Thoracic aorta (tissue), 2 donors: ENCODE results near the gene ACY1. TPM values are rescaled to one million over a fixed set of nuclear protein-coding genes. Genes with fewer than 3 reads are reported as not detected.

ENCODE experiments used
- ATAC-seq: fragments of 150-250 bp; one replicate; pipeline ENCODE4 v1.8.0; 2017; ENCODE audit warnings: low read depth; ENCODE audit not compliant: insufficient number of reproducible peaks, low FRiP score
- DNase-seq: peaks from one replicate; pipeline ENCODE4 v3.0.0-alpha.2; 2020; ENCODE audit warnings: low spot score
- H3K27ac ChIP-seq, 2 donors: fragments of 200-600 bp; sonication (generic); 1 replicate in 1 of 2; 2 replicates in 1 of 2; pipeline ENCODE4 v1.5.1; 2016; ENCODE audit warnings: mild to moderate bottlenecking in 2 of 2, moderate library complexity in 2 of 2
- H3K27me3 ChIP-seq: fragments of 200-600 bp; sonication (generic); replicated peaks from 2 replicates; pipeline ENCODE4 v1.6.0; 2016; ENCODE audit warnings: mild to moderate bottlenecking; ENCODE audit not compliant: insufficient read depth
- H3K36me3 ChIP-seq: fragments of 200-600 bp; sonication (generic); one replicate; pipeline ENCODE4 v1.5.1; 2016
- H3K4me1 ChIP-seq, 2 donors: fragments of 200-600 bp; sonication (generic); 1 replicate in 1 of 2; 2 replicates in 1 of 2; pipeline versions ENCODE4 v1.5.1 to v1.6.0; 2016; ENCODE audit warnings: low read depth in 2 of 2, mild to moderate bottlenecking in 1 of 2; ENCODE audit not compliant: control insufficient read depth in 1 of 2
- H3K4me3 ChIP-seq: fragments of 200-600 bp; sonication (generic); 2 replicates; pipeline ENCODE4 v1.5.1; 2016; ENCODE audit warnings: mild to moderate bottlenecking
- H3K9me3 ChIP-seq: fragments of 200-600 bp; sonication (generic); 2 replicates; pipeline ENCODE4 v1.5.1; 2016
- CTCF ChIP-seq: fragments of 200-600 bp; sonication (generic); IDR thresholded peaks from one replicate; pipeline ENCODE4 v1.5.1; 2019; ENCODE audit warnings: antibody characterized with exemption
- total RNA-seq, 2 donors: library from RNA; depleted of rRNA; stranded (reverse); fragments of >200 nt; gene quantifications; one replicate each; pipeline versions ENCODE4 v1.1.0 to v1.2.3, GENCODE V29; 2016

The ACY1 gene
- total RNA-seq, 2 donors from 2014 or later = 6.1 to 12.3 TPM

GRCh38 chr3:52019352-52020080 lies 36.2 kb downstream of the ACY1 start:
- peak; percentile 70 for DNase-seq

GRCh38 chr3:52020796-52021195 lies 37.5 kb downstream of the ACY1 start:
- Histone ChIP-seq H3K27ac (peak overlapping the region; percentile 92 to 95), H3K4me1 (peaks cover 48 to 100% of the 10 kb centered on the region in 2 donors), H3K9me3 (no peaks in the 10 kb centered on the region), H3K27me3 (no peaks in the 10 kb centered on the region), H3K36me3 (no peaks in the 10 kb centered on the region), H3K4me3 (no peak overlapping the region)
- DNase-seq = no peak
- TF ChIP-seq CTCF = no peak
- no peak for ATAC-seq

More at GRCh38 chr3:52019352-52020080, 36.2 kb downstream of the ACY1 start:
- Histone ChIP-seq H3K4me1 (peaks cover 42 to 90% of the 10 kb centered on the region in 2 donors), H3K4me3 (no peak overlapping the region), H3K9me3 (no peaks in the 10 kb centered on the region), H3K27ac (peak overlapping the region; percentile 92 to 95), H3K36me3 (no peaks in the 10 kb centered on the region), H3K27me3 (no peaks in the 10 kb centered on the region)
- no peak for TF ChIP-seq CTCF
- ATAC-seq = peak; percentile 65

- DNase-seq (no peak), ATAC-seq (no peak)
- Histone ChIP-seq H3K4me3 (no peak overlapping the region), H3K36me3 (no peaks in the 10 kb centered on the region), H3K27ac (peak overlapping the region; percentile 92 to 95), H3K27me3 (no peaks in the 10 kb centered on the region), H3K4me1 (peaks cover 52 to 98% of the 10 kb centered on the region in 2 donors), H3K9me3 (no peaks in the 10 kb centered on the region)
- TF ChIP-seq CTCF = no peak
These were observed 38.3 kb downstream of the ACY1 start for GRCh38 chr3:52021489-52022268.

GRCh38 chr3:52022323-52023100 lies 39.2 kb downstream of the ACY1 start:
- Histone ChIP-seq H3K27ac (peak overlapping the region; percentile 92 to 95), H3K36me3 (no peaks in the 10 kb centered on the region), H3K4me3 (peak overlapping the region; percentile 44), H3K9me3 (no peaks in the 10 kb centered on the region), H3K4me1 (peaks cover 52 to 90% of the 10 kb centered on the region in 2 donors), H3K27me3 (no peaks in the 10 kb centered on the region)
- ATAC-seq (peak; percentile 25), DNase-seq (peak; percentile 25)
- peak; percentile 8 for TF ChIP-seq CTCF
